Neural cell (in vitro differentiated cells): ENCODE results near the gene TMED3.

Experiments
- POLR2AphosphoS5 ChIP-seq: IDR thresholded peaks from 2 replicates; pipeline ENCODE4 v1.6.1; 2012
- RAD21 ChIP-seq: fragments of 450-650 bp; conservative IDR thresholded peaks from 2 replicates; pipeline ENCODE4 v1.6.1; 2014; ENCODE audit warnings: antibody characterized with exemption, mild to moderate bottlenecking, moderate library complexity
- TF ChIP-seq, protein P1 (sequence below): IDR thresholded peaks from 2 replicates; pipeline ENCODE4 v1.6.1; 2012; ENCODE audit warnings: borderline replicate concordance
- TF ChIP-seq, protein P2 (sequence below): fragments of 450-650 bp; IDR thresholded peaks from 2 replicates; pipeline ENCODE4 v1.5.1; 2014; ENCODE audit warnings: antibody characterized with exemption, mild to moderate bottlenecking, moderate library complexity; ENCODE audit not compliant: poor library complexity, severe bottlenecking

DNA sequence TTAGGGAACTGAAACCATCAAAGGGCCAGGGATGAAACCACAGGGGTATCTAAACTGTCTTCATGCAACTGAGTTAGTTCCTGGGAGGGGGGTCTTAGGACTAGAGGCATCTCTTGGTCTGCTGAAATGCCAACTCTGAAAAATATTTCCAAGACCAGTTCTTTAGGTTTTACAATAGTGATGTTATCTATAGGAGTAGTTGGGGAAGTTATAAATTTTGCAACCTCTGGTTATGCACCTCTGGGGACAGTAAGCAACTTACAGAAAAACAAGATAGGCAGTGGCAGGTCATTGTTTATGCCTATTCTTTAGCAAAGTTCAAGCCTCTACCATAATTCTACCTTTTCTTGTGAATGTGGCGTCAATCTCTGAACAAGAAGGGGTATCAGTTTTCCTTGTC lies 60.7 kb downstream of the TMED3 start:
- TF ChIP-seq, protein P1, sequence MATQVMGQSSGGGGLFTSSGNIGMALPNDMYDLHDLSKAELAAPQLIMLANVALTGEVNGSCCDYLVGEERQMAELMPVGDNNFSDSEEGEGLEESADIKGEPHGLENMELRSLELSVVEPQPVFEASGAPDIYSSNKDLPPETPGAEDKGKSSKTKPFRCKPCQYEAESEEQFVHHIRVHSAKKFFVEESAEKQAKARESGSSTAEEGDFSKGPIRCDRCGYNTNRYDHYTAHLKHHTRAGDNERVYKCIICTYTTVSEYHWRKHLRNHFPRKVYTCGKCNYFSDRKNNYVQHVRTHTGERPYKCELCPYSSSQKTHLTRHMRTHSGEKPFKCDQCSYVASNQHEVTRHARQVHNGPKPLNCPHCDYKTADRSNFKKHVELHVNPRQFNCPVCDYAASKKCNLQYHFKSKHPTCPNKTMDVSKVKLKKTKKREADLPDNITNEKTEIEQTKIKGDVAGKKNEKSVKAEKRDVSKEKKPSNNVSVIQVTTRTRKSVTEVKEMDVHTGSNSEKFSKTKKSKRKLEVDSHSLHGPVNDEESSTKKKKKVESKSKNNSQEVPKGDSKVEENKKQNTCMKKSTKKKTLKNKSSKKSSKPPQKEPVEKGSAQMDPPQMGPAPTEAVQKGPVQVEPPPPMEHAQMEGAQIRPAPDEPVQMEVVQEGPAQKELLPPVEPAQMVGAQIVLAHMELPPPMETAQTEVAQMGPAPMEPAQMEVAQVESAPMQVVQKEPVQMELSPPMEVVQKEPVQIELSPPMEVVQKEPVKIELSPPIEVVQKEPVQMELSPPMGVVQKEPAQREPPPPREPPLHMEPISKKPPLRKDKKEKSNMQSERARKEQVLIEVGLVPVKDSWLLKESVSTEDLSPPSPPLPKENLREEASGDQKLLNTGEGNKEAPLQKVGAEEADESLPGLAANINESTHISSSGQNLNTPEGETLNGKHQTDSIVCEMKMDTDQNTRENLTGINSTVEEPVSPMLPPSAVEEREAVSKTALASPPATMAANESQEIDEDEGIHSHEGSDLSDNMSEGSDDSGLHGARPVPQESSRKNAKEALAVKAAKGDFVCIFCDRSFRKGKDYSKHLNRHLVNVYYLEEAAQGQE = no peak
- TF ChIP-seq, protein P2, sequence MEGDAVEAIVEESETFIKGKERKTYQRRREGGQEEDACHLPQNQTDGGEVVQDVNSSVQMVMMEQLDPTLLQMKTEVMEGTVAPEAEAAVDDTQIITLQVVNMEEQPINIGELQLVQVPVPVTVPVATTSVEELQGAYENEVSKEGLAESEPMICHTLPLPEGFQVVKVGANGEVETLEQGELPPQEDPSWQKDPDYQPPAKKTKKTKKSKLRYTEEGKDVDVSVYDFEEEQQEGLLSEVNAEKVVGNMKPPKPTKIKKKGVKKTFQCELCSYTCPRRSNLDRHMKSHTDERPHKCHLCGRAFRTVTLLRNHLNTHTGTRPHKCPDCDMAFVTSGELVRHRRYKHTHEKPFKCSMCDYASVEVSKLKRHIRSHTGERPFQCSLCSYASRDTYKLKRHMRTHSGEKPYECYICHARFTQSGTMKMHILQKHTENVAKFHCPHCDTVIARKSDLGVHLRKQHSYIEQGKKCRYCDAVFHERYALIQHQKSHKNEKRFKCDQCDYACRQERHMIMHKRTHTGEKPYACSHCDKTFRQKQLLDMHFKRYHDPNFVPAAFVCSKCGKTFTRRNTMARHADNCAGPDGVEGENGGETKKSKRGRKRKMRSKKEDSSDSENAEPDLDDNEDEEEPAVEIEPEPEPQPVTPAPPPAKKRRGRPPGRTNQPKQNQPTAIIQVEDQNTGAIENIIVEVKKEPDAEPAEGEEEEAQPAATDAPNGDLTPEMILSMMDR = no peak
- no peak for TF ChIP-seq RAD21
- no peak for TF ChIP-seq POLR2AphosphoS5
